ENCODE data around the gene HNRNPAB.

DNA sequence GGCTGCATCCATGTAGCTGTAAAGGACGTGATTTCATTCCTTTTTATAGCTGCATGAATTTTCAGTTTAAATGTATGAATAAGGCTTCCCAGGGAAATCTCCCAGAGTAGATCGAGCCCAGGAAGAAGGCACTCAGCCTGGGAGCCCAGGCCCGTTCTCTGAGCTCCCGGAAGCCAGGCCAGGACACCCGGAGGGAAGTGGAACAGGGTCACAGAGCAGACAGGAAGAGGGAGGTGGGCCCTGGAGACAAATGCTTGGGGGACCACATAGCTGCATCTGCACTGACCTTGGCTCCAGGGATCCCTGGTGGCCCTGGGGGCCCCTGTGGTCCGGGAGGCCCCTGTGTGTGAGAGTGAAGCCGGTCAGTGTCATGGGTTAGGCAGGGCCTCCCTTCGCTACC is 47.9 kb downstream of the HNRNPAB start:
- TF ChIP-seq, protein P1, sequence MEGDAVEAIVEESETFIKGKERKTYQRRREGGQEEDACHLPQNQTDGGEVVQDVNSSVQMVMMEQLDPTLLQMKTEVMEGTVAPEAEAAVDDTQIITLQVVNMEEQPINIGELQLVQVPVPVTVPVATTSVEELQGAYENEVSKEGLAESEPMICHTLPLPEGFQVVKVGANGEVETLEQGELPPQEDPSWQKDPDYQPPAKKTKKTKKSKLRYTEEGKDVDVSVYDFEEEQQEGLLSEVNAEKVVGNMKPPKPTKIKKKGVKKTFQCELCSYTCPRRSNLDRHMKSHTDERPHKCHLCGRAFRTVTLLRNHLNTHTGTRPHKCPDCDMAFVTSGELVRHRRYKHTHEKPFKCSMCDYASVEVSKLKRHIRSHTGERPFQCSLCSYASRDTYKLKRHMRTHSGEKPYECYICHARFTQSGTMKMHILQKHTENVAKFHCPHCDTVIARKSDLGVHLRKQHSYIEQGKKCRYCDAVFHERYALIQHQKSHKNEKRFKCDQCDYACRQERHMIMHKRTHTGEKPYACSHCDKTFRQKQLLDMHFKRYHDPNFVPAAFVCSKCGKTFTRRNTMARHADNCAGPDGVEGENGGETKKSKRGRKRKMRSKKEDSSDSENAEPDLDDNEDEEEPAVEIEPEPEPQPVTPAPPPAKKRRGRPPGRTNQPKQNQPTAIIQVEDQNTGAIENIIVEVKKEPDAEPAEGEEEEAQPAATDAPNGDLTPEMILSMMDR (IDR thresholded peaks at IDR 0.05), result no peak
- no peak for TF ChIP-seq ZFX (IDR thresholded peaks at IDR 0.05; ENCODE audit: borderline replicate concordance)

All from 22Rv1 (cell line).